HG03575 (cell line): ENCODE data around the gene PROK1.
"Not testable (repeated sequence)": the region's sequence is repeated elsewhere in the genome, so short reads cannot be mapped to it uniquely, and the experiment has no call there.

Source experiments
- ATAC-seq: cut with Tn5 transposase; IDR thresholded peaks from one replicate; pipeline ENCODE4 v1.9.1; 2021; ENCODE audit not compliant: unreplicated experiment, insufficient number of reproducible peaks, low FRiP score; ENCODE audit errors: extremely low read depth

Gene PROK1

GRCh38 chr1:110430901-110431300 is 20.0 kb upstream of the PROK1 start:
- ATAC-seq: no peak

- no peak for ATAC-seq
Observed at GRCh38 chr1:110433213-110433612, 17.7 kb upstream of the PROK1 start.

DNA sequence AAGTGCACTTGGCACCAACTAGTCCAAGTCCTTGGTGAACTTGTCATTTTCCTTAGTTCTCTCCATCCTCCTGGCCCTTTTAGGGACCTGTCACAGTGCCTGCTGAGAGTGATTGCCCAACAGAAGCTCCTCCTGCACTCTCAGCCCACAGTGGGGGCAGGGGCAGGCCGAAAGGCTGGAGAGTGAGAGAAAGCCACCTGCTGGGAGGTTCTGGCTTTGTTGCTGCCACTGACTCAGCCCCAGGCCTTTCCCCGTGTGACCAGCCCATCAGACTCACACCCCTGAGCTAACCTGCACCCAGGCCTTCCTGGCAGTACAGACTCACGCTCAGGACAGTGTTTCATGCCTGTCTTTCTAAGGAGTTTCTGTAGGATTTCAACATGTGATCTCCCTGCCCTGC is 17.1 kb upstream of the PROK1 start:
- ATAC-seq: no peak

- ATAC-seq: no peak
Observed at GRCh38 chr1:110434946-110435345, 16.0 kb upstream of the PROK1 start.

DNA sequence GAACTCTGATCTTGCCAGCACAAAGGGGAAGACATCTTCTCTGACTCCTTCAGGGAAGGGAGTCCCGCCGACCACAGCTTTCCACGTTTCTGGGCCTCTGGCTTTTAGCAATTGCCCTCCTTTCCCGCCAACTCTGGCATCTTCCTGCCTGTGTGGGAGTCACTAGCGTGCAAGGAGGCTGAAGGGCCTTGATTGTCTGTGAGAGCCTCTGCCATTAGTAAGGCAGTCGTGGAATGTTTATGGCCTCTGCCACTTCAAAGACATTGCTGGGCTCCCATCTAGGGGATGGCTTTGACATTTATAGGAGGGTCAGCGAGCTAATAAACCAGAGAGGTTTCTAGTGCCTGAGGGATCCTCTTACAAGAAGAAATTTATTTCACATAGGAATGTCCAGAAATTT is 14.3 kb upstream of the PROK1 start:
- ATAC-seq: no peak

GRCh38 chr1:110437645-110438299 is 13.2 kb upstream of the PROK1 start:
- ATAC-seq: not testable (repeated sequence)

- no peak for ATAC-seq
Observed at GRCh38 chr1:110438893-110439292, 12.1 kb upstream of the PROK1 start.

GRCh38 chr1:110439873-110440272 is 11.1 kb upstream of the PROK1 start:
- ATAC-seq: not testable (repeated sequence)

GRCh38 chr1:110440877-110441276 is 10.1 kb upstream of the PROK1 start:
- ATAC-seq: no peak

GRCh38 chr1:110441888-110442287 is 9.1 kb upstream of the PROK1 start:
- ATAC-seq: no peak

DNA sequence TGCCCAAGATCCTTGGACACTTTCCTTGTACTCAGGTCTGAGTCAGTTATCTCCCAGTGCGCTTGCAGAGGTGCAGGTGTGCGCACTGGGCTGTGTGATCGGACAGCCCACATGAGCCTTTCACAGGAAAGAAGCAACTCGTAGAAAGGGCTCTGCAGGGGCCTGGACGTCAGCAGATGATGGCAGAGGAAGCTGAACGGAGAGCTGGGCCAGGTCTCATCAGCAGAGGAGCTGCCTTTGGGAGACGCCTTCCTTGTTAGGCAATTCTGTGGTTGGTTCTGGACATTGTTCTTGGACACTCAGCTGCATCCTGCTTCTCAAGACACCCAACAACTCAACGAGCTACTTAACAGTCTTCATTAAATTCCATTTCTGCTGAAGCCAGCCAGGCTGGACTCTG is 7.5 kb upstream of the PROK1 start:
- no peak for ATAC-seq

GRCh38 chr1:110444561-110444960 is 6.4 kb upstream of the PROK1 start:
- ATAC-seq: no peak

DNA sequence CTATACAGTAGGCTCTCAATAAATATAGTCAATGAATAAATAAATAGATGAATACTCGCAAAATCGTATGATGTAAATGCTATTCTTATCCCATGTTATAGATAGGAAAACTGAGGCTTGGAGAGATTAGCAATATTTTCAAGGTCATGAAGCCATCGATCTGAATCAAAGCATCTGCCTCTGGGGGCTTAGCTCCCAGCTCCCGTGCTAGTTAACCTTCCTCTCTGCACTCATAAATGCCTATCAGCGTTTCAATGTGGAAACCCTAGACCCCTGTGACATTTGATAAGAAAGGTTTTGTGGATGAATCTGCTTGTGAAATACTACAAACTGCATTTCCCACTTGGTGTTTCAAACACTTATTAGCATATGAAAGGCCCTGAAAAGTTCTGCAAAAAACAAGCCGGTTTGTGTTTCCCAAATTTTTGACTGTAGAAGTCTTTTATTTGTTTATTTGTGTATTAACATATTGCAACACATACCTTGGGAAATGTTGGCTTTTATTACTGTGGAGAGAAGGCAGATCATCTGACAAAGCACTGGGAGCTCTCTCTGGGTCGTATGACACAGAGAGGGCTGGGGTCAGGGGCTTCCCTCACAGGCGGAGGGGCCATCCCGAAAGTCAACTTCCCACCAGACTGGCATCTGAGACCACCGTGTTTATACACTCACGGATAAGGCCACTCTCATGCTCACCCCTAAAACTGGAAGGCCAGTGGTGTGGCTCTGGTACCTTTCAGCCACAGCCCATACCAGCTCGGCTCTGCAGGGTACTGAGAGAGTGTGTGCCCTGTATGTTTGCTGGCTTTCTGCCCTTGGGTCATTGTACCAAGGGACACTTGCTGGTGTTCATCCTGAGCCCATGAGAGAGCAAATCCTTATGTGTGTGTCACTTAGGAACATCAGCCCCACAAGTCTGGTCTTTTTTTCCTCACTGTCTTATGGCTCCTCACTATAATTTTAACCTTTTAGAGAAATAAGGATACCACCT is 993 bp upstream of the PROK1 start:
- no peak for ATAC-seq

DNA sequence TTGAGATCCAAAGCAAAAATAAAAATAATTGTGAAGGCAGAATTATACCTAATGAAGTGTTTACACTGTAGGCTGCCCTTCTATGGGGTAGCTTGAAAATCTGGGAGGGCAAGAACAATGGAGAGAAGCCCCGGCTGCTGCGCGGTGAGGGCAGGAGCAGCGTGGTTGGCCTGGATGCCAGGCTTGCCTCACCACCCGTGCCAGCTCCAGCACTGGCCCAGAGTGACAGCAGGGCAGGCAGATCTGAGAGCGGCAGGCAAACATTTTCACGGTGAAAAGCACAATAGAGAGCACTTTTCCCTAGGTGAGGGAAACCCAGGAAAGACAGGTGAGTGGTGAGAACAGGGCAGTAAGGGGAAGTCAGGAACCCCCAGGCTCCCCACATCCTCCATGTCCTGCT is 1.4 kb downstream of the PROK1 start:
- ATAC-seq: no peak

DNA sequence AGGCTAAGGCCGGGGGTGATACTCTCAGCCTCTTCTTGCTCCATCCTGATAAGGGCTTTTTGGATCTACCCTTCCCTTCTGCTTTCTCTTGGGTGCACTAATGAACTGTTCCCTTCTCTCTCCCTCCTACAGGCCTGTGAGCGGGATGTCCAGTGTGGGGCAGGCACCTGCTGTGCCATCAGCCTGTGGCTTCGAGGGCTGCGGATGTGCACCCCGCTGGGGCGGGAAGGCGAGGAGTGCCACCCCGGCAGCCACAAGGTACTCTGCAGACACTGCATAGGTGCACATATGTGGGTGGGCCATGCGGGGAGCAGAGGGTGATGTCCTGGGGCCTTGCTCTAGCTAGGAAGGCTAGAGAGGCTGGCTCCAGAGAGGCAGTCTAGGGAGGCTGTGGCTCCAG is 2.9 kb downstream of the PROK1 start:
- ATAC-seq: no peak

GRCh38 chr1:110454328-110454727 is 3.4 kb downstream of the PROK1 start:
- ATAC-seq: no peak

DNA sequence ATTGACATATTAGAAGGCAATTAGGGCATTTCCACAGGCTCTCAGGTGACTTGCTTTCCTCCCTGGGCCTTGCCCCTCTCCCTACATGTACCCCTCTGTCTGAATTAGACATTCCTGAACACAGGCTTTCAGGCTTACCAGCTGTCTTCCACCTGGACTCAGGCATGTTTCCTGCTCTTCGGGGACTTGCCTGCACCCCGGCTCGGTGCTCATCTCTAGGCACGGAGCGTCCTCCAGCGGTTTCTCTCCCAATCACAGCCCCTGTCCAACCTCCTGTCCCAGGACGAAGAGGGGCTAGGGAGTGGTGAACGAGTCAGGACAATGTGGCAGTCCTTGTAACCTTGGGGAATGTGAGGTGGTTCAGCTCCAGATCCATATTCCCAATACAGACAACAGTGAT is 4.2 kb downstream of the PROK1 start:
- no peak for ATAC-seq

GRCh38 chr1:110457206-110457605 is 6.3 kb downstream of the PROK1 start:
- ATAC-seq: no peak

GRCh38 chr1:110460253-110461220 is 9.6 kb downstream of the PROK1 start:
- no peak for ATAC-seq
